ENCODE measurements around the gene UCKL1.

Gene UCKL1

DNA sequence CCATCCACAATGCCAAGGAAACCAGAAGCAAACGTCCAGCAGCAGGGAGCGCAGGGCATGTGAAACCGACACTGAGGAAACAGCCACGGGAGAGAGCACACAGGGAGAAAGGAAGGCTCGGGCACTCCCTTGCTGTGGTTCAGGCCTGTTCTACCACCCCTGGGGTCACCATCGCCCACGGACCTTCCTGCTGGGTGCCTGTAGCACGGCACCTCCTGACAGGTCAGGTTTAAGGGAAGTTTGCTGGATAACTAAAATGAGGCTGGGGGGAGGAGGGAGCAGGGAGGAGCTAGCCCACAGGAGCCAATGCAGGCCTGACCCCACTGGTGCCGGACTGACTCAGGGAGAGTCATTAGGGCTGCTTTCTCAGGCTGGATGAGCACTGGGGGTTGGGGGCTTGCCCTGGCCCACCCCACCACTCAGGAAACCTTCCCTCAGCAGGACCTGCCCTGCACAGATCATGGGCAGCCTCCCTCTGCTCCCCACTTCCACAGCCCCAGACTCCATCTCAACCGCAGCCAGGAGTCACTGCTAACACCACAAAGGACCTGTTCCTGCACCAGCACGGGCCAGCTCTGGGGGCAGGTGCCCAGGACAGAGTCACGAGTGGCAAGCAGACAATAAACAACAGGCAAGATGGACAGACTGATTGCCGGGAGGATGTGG lies 2.3 kb downstream of the UCKL1 start:
- TF ChIP-seq, protein P1, sequence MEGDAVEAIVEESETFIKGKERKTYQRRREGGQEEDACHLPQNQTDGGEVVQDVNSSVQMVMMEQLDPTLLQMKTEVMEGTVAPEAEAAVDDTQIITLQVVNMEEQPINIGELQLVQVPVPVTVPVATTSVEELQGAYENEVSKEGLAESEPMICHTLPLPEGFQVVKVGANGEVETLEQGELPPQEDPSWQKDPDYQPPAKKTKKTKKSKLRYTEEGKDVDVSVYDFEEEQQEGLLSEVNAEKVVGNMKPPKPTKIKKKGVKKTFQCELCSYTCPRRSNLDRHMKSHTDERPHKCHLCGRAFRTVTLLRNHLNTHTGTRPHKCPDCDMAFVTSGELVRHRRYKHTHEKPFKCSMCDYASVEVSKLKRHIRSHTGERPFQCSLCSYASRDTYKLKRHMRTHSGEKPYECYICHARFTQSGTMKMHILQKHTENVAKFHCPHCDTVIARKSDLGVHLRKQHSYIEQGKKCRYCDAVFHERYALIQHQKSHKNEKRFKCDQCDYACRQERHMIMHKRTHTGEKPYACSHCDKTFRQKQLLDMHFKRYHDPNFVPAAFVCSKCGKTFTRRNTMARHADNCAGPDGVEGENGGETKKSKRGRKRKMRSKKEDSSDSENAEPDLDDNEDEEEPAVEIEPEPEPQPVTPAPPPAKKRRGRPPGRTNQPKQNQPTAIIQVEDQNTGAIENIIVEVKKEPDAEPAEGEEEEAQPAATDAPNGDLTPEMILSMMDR (IDR thresholded peaks at IDR 0.05; ENCODE audit: extremely low read depth, missing control alignments), result no peak
- DNase-seq (ENCODE audit: low spot score), result no peak

DNA sequence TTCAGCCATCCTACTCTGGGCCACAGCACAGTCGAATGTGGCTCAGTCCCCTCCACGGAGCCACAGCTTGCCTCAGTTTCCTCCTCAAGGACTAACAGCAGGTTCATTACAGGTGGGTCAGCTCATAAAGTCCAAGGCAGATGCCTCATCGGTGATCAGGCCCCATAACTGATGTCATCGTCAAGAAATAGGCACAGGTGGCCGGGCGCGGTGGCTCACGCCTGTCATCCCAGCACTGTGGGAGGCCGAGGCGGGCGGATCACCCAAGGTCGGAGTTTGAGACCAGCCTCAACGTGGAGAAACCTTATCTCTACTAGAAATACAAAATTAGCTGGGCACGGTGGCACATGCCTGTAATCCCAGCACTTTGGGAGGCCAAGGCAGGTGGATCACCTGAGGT lies 3.4 kb downstream of the UCKL1 start:
- TF ChIP-seq, protein P1 (IDR thresholded peaks at IDR 0.05; ENCODE audit: extremely low read depth, missing control alignments), result no peak
- DNase-seq (ENCODE audit: low spot score), result no peak

DNA sequence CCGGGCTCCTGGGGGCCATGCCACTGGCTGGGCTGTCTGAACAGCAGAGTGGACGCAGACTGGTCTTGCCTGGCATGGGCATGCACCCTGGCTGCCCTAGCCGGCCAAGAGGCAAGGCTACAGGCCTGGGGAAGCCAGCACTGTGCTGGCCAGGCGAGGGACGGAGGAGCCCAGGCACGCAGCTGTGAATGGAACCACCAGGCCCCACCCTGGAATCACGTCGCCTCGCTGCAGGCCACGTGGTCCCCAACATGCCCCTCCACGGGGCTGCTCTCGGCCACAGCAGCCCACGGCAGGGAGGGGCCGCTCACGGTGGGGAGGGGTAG lies 4.0 kb downstream of the UCKL1 start:
- TF ChIP-seq, protein P1 (IDR thresholded peaks at IDR 0.05; ENCODE audit: extremely low read depth, missing control alignments), result no peak
- DNase-seq (ENCODE audit: low spot score), result no peak

DNA sequence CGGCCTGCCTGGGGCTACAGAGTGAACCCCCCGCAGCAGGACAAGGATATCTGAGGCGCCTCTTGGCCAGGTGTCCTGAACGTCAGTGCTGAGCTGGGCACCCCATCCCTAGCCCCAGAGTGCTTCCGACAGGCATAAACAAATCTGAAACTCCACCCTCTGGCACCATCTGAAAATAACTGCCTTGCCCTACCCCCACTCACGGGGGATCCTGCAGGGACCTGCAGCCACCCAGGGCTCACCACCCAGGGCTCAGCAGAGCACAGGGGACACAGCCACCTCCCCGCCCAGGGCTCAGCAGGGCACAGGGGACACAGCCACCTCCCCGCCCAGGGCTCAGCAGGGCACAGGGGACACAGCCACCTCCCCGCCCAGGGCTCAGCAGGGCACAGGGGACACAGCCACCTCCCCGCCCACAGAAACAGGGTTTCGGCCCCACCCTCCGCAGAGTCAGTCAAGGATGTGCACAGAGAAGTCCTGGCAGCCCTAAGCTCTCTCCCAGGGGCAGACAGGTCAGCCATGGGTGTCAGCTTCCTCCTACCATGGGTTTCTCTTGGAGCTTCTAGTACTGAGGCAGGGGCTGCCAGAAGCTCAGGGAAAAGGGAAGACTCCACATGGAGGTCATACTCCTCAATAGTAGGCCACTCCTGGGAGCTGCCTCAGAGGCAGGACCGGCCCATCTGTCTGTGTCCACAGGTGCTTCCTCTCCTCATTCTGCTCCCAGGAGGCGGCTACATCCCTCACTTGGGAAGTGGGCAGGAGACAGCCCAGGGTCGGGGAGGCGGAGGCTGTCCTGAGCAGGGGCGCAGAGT lies 4.6 kb downstream of the UCKL1 start:
- no peak for DNase-seq (ENCODE audit: low spot score)
- TF ChIP-seq, protein P1 (IDR thresholded peaks at IDR 0.05; ENCODE audit: extremely low read depth, missing control alignments), result no peak

DNA sequence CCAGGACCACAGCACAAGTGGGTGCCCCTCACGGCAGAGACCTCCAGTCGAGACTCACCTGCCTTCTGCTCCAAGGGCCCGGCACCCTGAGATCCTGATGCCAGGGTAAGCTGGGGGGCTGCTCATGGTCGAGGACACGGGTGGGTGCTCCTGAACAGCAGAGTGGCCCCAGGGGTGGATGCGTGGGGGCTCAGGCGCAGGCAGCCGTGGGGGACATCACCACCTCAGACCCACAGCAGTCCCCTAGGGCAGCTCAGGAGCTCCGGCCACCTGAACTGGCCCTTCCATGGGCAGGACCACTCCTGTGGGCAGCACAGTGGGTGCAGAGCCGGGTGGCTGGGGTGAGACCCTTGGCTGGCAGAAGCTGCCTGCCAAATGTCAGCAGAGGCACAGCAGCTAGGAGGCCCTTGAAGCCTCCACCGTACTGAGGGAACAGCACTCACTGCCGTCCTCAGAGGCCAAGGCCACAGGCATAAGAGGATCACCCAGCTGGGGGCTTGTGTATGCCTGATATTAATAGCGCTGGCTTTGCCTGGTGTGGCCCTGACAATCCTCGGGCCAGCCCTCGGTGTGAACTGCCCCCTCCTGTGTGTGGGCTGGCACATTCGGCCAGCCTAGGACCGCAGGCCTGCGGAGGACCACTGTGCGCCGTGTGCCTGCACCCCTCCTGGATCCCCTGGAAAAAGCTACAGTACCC lies 5.4 kb downstream of the UCKL1 start:
- no peak for DNase-seq (ENCODE audit: low spot score)
- TF ChIP-seq, protein P1 (IDR thresholded peaks at IDR 0.05; ENCODE audit: extremely low read depth, missing control alignments), result no peak

DNA sequence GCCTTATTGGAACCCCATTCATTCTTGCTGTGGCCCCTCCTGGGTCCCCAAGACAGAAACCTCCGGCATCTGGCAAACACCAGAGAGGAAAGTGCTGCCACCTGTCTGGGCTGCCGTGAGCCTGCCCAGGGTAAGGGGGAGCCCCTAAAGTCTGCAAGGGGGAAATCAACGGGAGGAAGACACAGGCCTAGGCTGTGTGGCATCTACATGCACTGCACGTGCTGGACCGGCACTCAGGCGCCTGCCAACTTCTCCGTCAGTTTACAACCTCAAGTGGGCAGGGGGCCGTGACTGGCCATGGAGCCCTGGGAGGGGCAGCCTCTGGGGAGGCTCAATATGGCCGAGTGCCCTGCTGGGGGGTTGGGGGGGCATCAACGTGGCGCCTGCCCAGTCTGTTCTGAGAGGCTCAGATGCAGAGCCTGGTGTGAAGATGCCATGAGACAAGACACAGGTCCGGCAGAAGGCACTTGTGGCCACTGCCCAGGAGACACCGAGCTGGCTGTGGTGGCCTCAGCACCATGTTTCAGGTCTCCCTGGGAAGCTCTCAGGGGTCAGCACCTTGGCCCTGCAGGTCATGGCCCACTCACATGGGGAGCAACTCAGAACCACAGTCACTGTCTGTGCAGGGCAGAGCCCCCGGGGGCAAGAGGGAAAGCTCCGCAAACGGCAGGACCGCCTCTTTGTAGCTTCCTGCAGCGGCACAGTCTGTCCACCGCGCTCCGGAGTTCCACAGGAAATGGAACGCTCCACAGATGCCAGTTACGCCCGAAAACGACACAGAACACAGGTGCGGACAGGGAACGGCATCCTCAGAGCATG lies 8.4 kb downstream of the UCKL1 start:
- TF ChIP-seq, protein P1 (IDR thresholded peaks at IDR 0.05; ENCODE audit: extremely low read depth, missing control alignments), result no peak
- DNase-seq (ENCODE audit: low spot score), result no peak

All from GM20000 (cell line).